ENCODE data around the gene SORCS2. TPM values are rescaled to one million over a fixed set of nuclear protein-coding genes. Genes with fewer than 3 reads are reported as not detected.

SORCS2 gene
- total RNA-seq, 2 donors from 2014 or later, result 0.68 to 0.92 TPM

DNA sequence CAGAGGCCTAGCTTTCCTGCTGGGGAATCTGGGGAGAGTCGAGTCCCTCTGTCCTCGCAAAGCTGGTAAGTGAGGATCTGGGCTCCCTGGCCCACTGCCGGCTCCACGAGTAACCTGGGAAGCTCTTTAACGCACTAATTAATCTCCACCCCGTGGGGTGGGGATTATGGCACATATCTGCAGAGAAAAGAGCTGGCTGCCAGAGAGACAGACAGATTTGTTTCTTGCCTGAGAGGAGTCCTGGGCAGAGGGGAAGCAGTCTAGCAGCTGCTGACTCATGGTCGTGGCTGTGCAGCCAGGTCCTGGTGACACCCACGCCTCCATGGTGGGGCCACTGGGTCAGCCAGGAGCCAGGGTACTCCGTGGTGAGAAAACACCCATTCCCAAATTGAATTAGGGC is 14.0 kb downstream of the SORCS2 start:
- no peaks in the 10 kb centered on the region for H3K36me3 ChIP-seq
- peak overlapping the region; percentile 43 for H3K4me3 ChIP-seq
- H3K27me3 ChIP-seq (replicated peaks; ENCODE audit: insufficient read depth), result no peaks in the 10 kb centered on the region
- H3K4me1 ChIP-seq (ENCODE audit: control insufficient read depth in 1 of 2, low read depth in 2 of 2), result peaks cover 19 to 28% of the 10 kb centered on the region in 2 donors
- DNase-seq (ENCODE audit: low spot score) (peak; percentile 31), ATAC-seq (ENCODE audit: insufficient number of reproducible peaks, low FRiP score, low read depth) (peak; percentile 21)
- H3K27ac ChIP-seq, result peak overlapping the region; percentile 73 to 77
- TF ChIP-seq, protein P1, sequence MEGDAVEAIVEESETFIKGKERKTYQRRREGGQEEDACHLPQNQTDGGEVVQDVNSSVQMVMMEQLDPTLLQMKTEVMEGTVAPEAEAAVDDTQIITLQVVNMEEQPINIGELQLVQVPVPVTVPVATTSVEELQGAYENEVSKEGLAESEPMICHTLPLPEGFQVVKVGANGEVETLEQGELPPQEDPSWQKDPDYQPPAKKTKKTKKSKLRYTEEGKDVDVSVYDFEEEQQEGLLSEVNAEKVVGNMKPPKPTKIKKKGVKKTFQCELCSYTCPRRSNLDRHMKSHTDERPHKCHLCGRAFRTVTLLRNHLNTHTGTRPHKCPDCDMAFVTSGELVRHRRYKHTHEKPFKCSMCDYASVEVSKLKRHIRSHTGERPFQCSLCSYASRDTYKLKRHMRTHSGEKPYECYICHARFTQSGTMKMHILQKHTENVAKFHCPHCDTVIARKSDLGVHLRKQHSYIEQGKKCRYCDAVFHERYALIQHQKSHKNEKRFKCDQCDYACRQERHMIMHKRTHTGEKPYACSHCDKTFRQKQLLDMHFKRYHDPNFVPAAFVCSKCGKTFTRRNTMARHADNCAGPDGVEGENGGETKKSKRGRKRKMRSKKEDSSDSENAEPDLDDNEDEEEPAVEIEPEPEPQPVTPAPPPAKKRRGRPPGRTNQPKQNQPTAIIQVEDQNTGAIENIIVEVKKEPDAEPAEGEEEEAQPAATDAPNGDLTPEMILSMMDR (IDR thresholded peaks at IDR 0.05), result no peak
- no peaks in the 10 kb centered on the region for H3K9me3 ChIP-seq

DNA sequence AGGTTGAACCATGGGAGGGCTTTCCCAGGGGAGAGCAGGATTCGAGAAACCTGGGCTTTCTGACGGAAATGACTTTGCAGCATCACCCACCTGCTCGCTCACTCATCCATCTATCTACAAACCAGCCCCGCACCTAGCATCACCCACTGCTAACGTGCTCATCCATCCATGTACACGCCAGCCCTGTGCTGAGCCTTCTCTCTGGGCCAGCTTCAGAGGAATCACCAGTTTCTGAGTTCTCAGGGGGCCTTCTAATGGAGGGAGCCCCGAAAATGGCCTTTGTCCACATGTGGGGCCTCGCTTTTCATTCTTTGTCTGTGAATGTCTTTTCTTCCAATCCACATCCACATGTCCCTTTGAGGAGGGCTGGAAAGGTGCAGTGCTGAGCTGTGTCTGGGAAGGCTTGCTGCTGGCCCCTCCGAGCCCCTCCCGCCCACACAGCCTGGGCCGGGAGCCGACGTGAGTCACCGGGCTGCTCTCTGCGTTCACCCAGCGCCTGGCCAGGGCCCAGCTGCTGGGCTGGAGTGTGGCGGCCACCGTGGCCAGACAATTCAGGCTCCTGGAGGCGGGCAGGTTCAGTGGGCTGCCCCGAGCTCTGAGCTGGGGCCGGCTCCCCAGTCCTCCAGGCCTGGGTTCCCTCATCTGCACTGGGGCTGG is 14.7 kb downstream of the SORCS2 start:
- peak overlapping the region; percentile 73 to 77 for H3K27ac ChIP-seq
- H3K4me3 ChIP-seq, result peak overlapping the region; percentile 43
- no peaks in the 10 kb centered on the region for H3K9me3 ChIP-seq
- ATAC-seq (ENCODE audit: insufficient number of reproducible peaks, low FRiP score, low read depth), result peak; percentile 71
- peaks cover 19 to 28% of the 10 kb centered on the region in 2 donors for H3K4me1 ChIP-seq (ENCODE audit: control insufficient read depth in 1 of 2, low read depth in 2 of 2)
- H3K27me3 ChIP-seq (replicated peaks; ENCODE audit: insufficient read depth), result no peaks in the 10 kb centered on the region
- TF ChIP-seq, protein P1 (IDR thresholded peaks at IDR 0.05), result no peak
- DNase-seq (ENCODE audit: low spot score), result peak; percentile 55
- no peaks in the 10 kb centered on the region for H3K36me3 ChIP-seq

DNA sequence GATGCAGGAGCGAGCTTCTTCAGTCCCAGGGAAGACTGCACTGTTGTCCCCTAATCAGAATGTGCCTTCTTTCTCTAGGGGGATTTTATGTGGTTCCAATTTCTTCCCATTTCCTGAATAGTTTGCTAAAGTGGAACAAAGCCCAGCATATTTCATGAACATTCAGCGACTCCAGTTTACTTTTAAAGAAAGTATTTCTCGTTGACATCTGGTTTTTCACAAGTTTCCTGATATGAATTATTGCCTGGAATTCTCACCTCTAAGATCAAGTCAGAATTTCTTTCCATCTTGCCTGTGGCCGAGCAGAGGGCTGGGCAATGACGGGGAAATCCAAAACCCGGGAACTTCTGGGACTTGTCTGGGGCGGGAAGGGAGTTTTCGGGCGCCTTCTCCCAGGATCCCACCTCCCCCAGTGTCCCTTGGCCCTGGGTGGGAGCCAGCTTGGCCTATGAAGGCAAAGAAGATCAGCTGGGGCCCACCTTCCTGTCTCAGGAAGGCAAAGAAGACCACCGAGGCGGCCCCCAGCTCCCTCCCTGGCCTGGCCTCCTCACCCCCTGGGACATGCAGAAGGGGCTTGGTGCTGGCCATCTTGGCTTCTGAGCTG is 15.4 kb downstream of the SORCS2 start:
- Histone ChIP-seq H3K27ac (peak overlapping the region; percentile 73 to 77), H3K9me3 (no peaks in the 10 kb centered on the region), H3K4me1 (ENCODE audit: control insufficient read depth in 1 of 2, low read depth in 2 of 2) (peaks cover 19 to 28% of the 10 kb centered on the region in 2 donors), H3K27me3 (replicated peaks; ENCODE audit: insufficient read depth) (no peaks in the 10 kb centered on the region), H3K36me3 (no peaks in the 10 kb centered on the region), H3K4me3 (peak overlapping the region; percentile 43)
- ATAC-seq (ENCODE audit: insufficient number of reproducible peaks, low FRiP score, low read depth) (no peak), DNase-seq (ENCODE audit: low spot score) (no peak)
- TF ChIP-seq, protein P1 (IDR thresholded peaks at IDR 0.05), result no peak

DNA sequence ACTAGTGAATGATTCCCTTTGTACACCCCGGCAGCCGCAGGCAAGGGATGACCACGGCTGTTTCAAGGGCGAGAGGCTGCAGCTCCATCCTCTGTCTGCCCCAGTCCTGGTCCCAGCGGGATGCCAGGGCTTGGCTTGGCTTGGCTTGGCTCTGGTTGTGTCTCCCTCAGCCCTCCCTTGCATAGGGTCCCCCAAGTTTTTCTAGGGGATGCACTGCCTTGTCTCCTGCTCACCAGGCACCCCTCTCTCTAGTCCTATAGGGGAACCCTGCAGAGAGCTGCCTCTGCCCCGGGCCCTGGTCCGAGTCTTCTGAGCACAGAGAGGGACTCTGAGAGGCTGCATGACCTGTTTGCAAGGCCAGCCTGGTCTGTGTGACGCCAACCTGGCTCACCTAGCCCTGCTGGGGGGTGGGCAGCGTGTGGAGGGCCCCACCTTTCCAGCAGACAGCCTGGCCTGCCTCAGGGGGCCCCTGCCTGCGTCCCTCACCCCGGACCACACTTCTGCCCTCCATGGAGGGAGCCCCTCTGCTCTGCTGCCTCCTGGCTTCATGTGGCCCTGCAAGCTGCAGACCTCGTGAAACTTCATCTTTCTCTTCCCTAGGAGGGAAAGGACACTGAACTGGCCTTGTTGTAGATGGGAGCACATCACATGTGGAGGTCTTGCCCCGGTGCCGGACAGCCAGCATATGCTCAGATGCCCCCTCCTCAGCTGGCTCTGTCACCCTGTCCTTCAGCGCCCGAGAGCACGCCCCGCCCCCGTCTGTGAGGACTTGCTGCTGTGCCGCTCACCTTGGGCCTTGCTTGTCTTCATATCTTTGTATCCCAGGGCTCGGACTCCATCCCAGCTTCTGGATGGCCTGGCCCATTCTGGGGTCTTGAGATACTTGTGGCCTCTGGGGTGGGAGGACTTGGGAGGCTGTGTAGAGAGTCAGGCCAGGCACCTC is 16.4 kb downstream of the SORCS2 start:
- no peak overlapping the region for H3K4me3 ChIP-seq
- ATAC-seq (ENCODE audit: insufficient number of reproducible peaks, low FRiP score, low read depth), result no peak
- no peaks in the 10 kb centered on the region for H3K36me3 ChIP-seq
- H3K27me3 ChIP-seq (replicated peaks; ENCODE audit: insufficient read depth), result no peaks in the 10 kb centered on the region
- H3K9me3 ChIP-seq, result no peaks in the 10 kb centered on the region
- H3K27ac ChIP-seq, result no peak overlapping the region
- peaks cover 19 to 28% of the 10 kb centered on the region in 2 donors for H3K4me1 ChIP-seq (ENCODE audit: control insufficient read depth in 1 of 2, low read depth in 2 of 2)
- DNase-seq (ENCODE audit: low spot score), result no peak
- TF ChIP-seq, protein P1 (IDR thresholded peaks at IDR 0.05), result no peak

DNA sequence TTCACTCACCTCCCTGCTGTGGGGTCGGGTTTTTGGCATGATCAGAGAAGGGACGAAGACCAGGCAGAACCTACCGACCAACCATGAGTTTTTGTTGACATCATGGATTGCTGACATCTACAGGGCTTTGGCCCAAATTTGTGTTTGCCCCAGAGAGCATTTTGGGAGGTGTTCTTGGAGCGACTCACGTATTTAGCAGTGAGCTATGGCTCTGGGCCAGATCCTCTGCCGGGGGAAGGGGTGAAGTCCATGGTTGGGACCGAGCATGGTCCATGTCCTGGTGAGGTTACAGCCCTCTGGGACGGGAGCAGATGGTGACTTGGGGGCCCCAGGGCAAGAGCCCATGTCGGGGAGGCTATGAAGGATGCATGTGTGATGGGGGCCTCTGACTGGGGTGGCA is 17.4 kb downstream of the SORCS2 start:
- DNase-seq (ENCODE audit: low spot score) (no peak), ATAC-seq (ENCODE audit: insufficient number of reproducible peaks, low FRiP score, low read depth) (no peak)
- H3K4me1 ChIP-seq (ENCODE audit: control insufficient read depth in 1 of 2, low read depth in 2 of 2), result peaks cover 19 to 28% of the 10 kb centered on the region in 2 donors
- no peaks in the 10 kb centered on the region for H3K9me3 ChIP-seq
- H3K27me3 ChIP-seq (replicated peaks; ENCODE audit: insufficient read depth), result no peaks in the 10 kb centered on the region
- H3K4me3 ChIP-seq, result no peak overlapping the region
- TF ChIP-seq, protein P1 (IDR thresholded peaks at IDR 0.05), result no peak
- H3K27ac ChIP-seq, result no peak overlapping the region
- H3K36me3 ChIP-seq, result no peaks in the 10 kb centered on the region
